Hematopoietic multipotent progenitor cell treated with erythropoietin and hydrocortisone succinate and interleukin-3 and kit ligand, for 8 days (in vitro differentiated cells): ENCODE measurements around the gene BARX2.

Experiments
- DNase-seq: peaks from one replicate; pipeline ENCODE4 v3.0.0-alpha.2; 2015

Gene BARX2

DNA sequence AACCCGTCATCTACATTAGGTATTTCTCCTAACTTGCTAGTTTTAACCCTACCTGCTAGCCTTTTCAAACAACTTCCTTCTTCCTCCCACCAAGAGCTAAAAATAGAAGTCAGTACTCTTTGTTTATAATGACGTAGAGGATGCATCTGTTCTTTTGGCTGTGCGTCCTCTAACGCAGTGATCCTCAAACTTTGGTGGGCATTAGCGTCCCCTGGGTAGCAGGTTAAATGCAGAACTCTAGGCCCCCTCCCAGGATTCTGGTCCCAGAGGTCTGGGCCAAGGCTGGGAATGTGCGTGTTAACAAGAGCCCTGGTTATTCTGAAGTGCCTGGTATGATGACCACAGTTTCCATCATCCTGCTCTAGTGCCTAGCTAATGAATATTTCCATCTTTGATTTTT is 67.6 kb downstream of the BARX2 start:
- no peak for DNase-seq

GRCh38 chr11:129444274-129444673 is 68.6 kb downstream of the BARX2 start:
- no peak for DNase-seq

- DNase-seq, result no peak
Observed at GRCh38 chr11:129445226-129445625, 69.6 kb downstream of the BARX2 start.

DNA sequence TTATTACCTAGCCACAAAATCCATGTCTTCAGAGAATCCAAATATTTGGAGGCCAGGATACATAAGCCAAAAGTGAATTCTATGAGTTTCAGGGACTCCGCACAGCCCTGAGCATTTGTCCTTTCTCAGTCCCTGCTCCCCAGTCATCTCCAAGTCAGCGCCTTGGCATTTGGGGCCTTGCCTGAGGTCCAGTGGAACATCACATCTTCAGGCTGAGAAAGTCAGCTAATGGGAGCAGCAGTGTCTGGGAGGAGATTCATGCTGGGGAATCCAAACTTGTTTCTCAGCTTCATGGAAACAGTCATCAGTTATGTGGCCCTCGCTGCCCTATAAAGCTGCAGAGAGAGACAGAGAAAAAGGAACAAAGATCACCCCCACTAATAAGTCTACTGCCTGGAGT is 70.9 kb downstream of the BARX2 start:
- no peak for DNase-seq

DNA sequence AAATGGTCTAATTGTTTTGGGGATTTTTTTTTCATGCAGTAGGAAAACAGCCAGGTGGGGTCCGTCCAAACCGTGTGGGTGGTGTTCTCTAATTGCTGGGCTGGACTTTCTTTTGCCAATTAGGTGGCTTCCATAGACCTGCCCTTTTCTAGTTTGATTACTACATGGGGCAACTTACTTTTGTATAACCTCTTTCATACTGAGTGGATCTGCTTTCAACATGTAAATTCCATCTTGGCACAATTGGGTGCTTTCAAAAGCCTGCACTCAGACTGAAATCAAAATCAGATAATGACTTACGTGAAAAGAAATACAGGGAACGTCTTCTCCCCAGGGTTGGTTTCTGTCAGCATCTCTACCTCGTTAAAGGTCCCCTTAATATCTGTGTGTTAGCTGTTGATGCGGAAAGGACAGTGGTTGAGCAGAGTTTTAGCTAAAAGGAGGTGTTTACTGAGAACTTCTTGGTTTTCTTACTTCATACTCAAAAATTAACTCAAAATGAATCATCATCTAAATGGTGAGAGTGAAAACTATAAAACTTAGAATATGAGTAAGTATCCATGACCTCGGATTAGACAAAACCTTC is 72.1 kb downstream of the BARX2 start:
- DNase-seq, result no peak

- DNase-seq, result no peak
Observed at GRCh38 chr11:129451524-129451923, 75.9 kb downstream of the BARX2 start.

GRCh38 chr11:129453293-129453721 is 77.7 kb downstream of the BARX2 start:
- no peak for DNase-seq

GRCh38 chr11:129455101-129455500 is 79.5 kb downstream of the BARX2 start:
- DNase-seq, result no peak

- no peak for DNase-seq
Observed at GRCh38 chr11:129455756-129456655, 80.4 kb downstream of the BARX2 start.

DNA sequence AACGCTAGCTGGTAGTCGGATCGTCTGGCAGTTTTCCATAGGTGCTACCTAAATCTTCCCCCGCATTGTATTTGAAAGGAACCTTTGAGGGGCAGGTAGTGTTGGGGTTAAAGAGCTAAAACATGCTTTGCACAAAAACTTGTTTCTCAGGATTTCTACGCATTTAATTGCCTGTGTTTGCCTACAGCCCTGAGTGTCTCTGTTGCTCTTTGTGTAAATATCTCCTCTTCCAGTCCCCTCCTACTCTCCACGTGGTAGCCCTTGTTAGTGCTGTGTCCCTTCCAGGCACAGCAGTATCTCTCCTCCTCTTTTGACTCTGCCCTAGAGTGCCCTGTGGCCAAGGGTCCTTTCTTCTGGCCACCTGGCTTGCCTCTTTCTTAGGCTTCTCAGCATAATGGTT is 81.7 kb downstream of the BARX2 start:
- no peak for DNase-seq

GRCh38 chr11:129458278-129458677 is 82.6 kb downstream of the BARX2 start:
- DNase-seq, result no peak

DNA sequence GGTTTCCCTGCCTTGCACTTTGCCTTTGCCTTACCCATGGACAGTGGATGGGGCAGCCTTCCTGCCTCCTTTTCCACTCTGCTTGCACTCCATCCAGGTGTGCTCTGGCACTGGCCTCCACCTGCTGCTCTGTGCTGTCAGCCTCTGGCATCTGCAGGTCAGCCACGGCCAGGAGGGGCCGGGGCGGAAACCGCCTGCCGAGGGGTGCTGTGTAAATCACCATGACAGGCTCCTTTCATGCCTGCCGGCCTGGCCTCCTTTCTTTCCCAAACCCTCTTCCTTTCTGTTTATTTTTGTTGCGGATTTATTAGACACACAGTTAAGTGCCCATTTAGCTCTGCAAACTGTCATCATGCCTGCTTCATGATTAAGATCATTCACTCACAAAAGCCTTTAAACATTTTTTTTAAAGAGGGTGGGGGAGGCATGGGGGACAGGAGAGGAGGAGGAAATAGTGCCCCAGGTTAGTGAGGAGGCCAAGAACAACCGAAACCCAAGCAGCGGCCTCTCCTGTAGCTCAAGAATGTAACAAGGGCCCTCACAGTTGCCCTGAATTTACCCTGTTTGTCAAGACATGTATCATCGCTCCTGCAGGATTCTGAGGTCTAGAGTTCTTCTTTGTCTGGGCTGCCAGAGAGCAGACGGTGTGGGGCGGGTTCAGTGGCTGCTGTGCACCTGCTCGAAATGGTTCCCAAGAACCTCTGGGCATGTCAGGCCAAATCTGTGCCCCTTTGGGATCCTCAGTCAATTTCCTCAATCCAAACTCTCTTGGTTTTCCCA is 83.3 kb downstream of the BARX2 start:
- DNase-seq, result no peak

- DNase-seq, result no peak
Observed at GRCh38 chr11:129460714-129461113, 85.1 kb downstream of the BARX2 start.

GRCh38 chr11:129484068-129484467 is 108.4 kb downstream of the BARX2 start:
- no peak for DNase-seq

DNA sequence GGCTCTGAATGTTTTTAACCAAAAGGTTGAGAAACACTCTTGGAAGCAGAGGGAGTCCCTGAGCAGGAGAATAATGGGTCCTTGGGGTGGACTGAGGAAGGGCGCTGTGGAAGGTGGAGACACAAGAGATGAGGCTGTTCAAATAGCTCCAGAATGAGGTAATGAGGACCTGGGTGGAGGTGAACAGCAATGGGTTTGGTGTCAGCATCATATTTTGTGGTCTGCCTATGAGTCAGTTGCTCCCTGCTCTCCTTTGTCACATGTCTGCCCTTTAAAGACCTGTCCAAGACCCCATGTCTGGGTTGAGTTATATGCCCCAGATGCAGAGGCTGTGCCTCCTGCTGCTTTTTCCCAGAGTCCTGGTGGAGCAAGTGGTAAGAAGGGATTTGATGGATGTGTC is 113.6 kb downstream of the BARX2 start:
- no peak for DNase-seq

- DNase-seq, result no peak
Observed at GRCh38 chr11:129490004-129490403, 114.4 kb downstream of the BARX2 start.

GRCh38 chr11:129493746-129494145 is 118.1 kb downstream of the BARX2 start:
- DNase-seq, result no peak
